NCI-H446 treated with DMSO at 0.1 percent for 48 hours (cell line): Measurements from ENCODE around the gene ACKR3.

Experiments
- DNase-seq: peaks from one replicate; lab custom pipeline; 2025; lab: John Stamatoyannopoulos, UW

The ACKR3 gene

GRCh38 chr2:236610991-236611821 lies 41.6 kb downstream of the ACKR3 start:
- DNase-seq = no peak

- DNase-seq = no peak
These were observed 43.1 kb downstream of the ACKR3 start for GRCh38 chr2:236612737-236613136.

- peak; percentile 69 for DNase-seq
These were observed 44.0 kb downstream of the ACKR3 start for GRCh38 chr2:236613612-236614011.

GRCh38 chr2:236614551-236614950 lies 44.9 kb downstream of the ACKR3 start:
- DNase-seq = peak; percentile 54

- DNase-seq = no peak
These were observed 46.4 kb downstream of the ACKR3 start for GRCh38 chr2:236616031-236616430.

- DNase-seq = peak; percentile 12
These were observed 47.0 kb downstream of the ACKR3 start for GRCh38 chr2:236616624-236617023.

GRCh38 chr2:236617221-236617737 lies 47.7 kb downstream of the ACKR3 start:
- no peak for DNase-seq

- no peak for DNase-seq
These were observed 48.2 kb downstream of the ACKR3 start for GRCh38 chr2:236617796-236618195.

- no peak for DNase-seq
These were observed 48.7 kb downstream of the ACKR3 start for GRCh38 chr2:236618370-236618769.

GRCh38 chr2:236619910-236620612 lies 50.4 kb downstream of the ACKR3 start:
- no peak for DNase-seq

GRCh38 chr2:236621786-236622185 lies 52.2 kb downstream of the ACKR3 start:
- DNase-seq = no peak

- DNase-seq = no peak
These were observed 52.6 kb downstream of the ACKR3 start for GRCh38 chr2:236622201-236622600.

- no peak for DNase-seq
These were observed 53.0 kb downstream of the ACKR3 start for GRCh38 chr2:236622660-236623059.

GRCh38 chr2:236623816-236624215 lies 54.2 kb downstream of the ACKR3 start:
- no peak for DNase-seq

- no peak for DNase-seq
These were observed 55.6 kb downstream of the ACKR3 start for GRCh38 chr2:236625156-236625690.

GRCh38 chr2:236626391-236627150 lies 56.9 kb downstream of the ACKR3 start:
- no peak for DNase-seq

GRCh38 chr2:236627193-236627592 lies 57.6 kb downstream of the ACKR3 start:
- no peak for DNase-seq

GRCh38 chr2:236627841-236628240 lies 58.2 kb downstream of the ACKR3 start:
- DNase-seq = no peak

GRCh38 chr2:236628256-236628901 lies 58.8 kb downstream of the ACKR3 start:
- DNase-seq = no peak

- no peak for DNase-seq
These were observed 59.5 kb downstream of the ACKR3 start for GRCh38 chr2:236628981-236629605.
